Activated CD4-positive, alpha-beta T cell treated with anti-CD3 and anti-CD28 coated beads, Interleukin-2, amount 10 ng/mL, durations not matched to agents 7 days and 5 days (primary cell): ENCODE results near the gene ACBD6. TPM values are rescaled to one million over a fixed set of nuclear protein-coding genes. Genes with fewer than 3 reads are reported as not detected.

Experiments used
- CTCF ChIA-PET: fragments of 350-600 bp; sonication (Branson Sonifier 250); formaldehyde crosslinking; loops from one replicate; lab custom pipeline; 2021; ENCODE audit warnings: antibody characterized with exemption; lab: Charles Lee
- POLR2A ChIA-PET: fragments of 350-600 bp; sonication (Branson Sonifier 250); formaldehyde crosslinking; loops from one replicate; lab custom pipeline; 2021; ENCODE audit warnings: antibody characterized with exemption; lab: Charles Lee
- DNase-seq: peaks from one replicate; pipeline ENCODE4 v3.0.0-alpha.2; 2020
- H3K27ac Mint-ChIP-seq: one replicate; pipeline ENCODE4 v1.8.0; 2021; ENCODE audit warnings: mild to moderate bottlenecking, moderate library complexity, mixed read lengths
- H3K27me3 Mint-ChIP-seq: one replicate; pipeline ENCODE4 v1.8.0; 2021; ENCODE audit warnings: mixed read lengths
- H3K36me3 Mint-ChIP-seq: one replicate; pipeline ENCODE4 v1.8.0; 2021; ENCODE audit warnings: low read depth, mixed read lengths
- H3K4me1 Mint-ChIP-seq: one replicate; pipeline ENCODE4 v1.8.0; 2021; ENCODE audit warnings: mixed read lengths
- H3K4me3 Mint-ChIP-seq: one replicate; pipeline ENCODE4 v1.8.0; 2021; ENCODE audit warnings: mild to moderate bottlenecking, moderate library complexity, mixed read lengths
- H3K9me3 Mint-ChIP-seq: one replicate; pipeline ENCODE4 v1.8.0; 2021; ENCODE audit warnings: mixed read lengths
- total RNA-seq, 2 experiments: library from RNA; stranded (reverse); gene quantifications; one replicate each; pipeline ENCODE4 v1.2.3, GENCODE V29; 2021

The ACBD6 gene
- total RNA-seq, 2 experiments from 2014 or later: 39.9 to 40.8 TPM

- no peak for DNase-seq
Observed at GRCh38 chr1:180271272-180272255, 230.8 kb downstream of the ACBD6 start.

GRCh38 chr1:180270530-180271271 is 231.7 kb downstream of the ACBD6 start:
- ChIA-PET POLR2A (no interaction called here), CTCF (interaction anchor here (0.7 to 2.2 kb wide), 3 partner anchors 10 to 59 kb away, joined by 3 to 6 read pairs (median 3); no protein-coding TSS in a partner anchor)
- H3K4me3 Mint-ChIP-seq: no peak overlapping the region
- no peaks in the 10 kb centered on the region for H3K9me3 Mint-ChIP-seq
- H3K27ac Mint-ChIP-seq: no peak overlapping the region
- peaks cover 10% of the 10 kb centered on the region for H3K36me3 Mint-ChIP-seq
- H3K27me3 Mint-ChIP-seq: no peaks in the 10 kb centered on the region
- no peaks in the 10 kb centered on the region for H3K4me1 Mint-ChIP-seq
- no peak for DNase-seq

More at GRCh38 chr1:180271272-180272255, 230.8 kb downstream of the ACBD6 start:
- ChIA-PET POLR2A (no interaction called here), CTCF (interaction anchor here (1.1 to 2.2 kb wide), 3 partner anchors 11 to 60 kb away, joined by 3 to 6 read pairs (median 3); no protein-coding TSS in a partner anchor)
- H3K9me3 Mint-ChIP-seq: no peaks in the 10 kb centered on the region
- no peaks in the 10 kb centered on the region for H3K27me3 Mint-ChIP-seq
- no peaks in the 10 kb centered on the region for H3K4me1 Mint-ChIP-seq
- H3K36me3 Mint-ChIP-seq: peaks cover 13% of the 10 kb centered on the region
- no peak overlapping the region for H3K27ac Mint-ChIP-seq
- H3K4me3 Mint-ChIP-seq: no peak overlapping the region

- H3K27me3 Mint-ChIP-seq: no peaks in the 10 kb centered on the region
- no peaks in the 10 kb centered on the region for H3K4me1 Mint-ChIP-seq
- CTCF ChIA-PET: interaction anchor here (0.7 to 2.2 kb wide), 3 partner anchors 10 to 59 kb away, joined by 3 to 6 read pairs (median 3); no protein-coding TSS in a partner anchor
- no peak overlapping the region for H3K27ac Mint-ChIP-seq
- H3K36me3 Mint-ChIP-seq: peaks cover 7% of the 10 kb centered on the region
- POLR2A ChIA-PET: no interaction called here
- H3K4me3 Mint-ChIP-seq: no peak overlapping the region
- no peak for DNase-seq
- H3K9me3 Mint-ChIP-seq: no peaks in the 10 kb centered on the region
Observed at GRCh38 chr1:180269645-180270529, 232.5 kb downstream of the ACBD6 start.

- H3K36me3 Mint-ChIP-seq: peaks cover 2% of the 10 kb centered on the region
- ChIA-PET CTCF (no interaction called here), POLR2A (no interaction called here)
- no peaks in the 10 kb centered on the region for H3K4me1 Mint-ChIP-seq
- H3K4me3 Mint-ChIP-seq: no peak overlapping the region
- no peaks in the 10 kb centered on the region for H3K9me3 Mint-ChIP-seq
- no peaks in the 10 kb centered on the region for H3K27me3 Mint-ChIP-seq
- no peak for DNase-seq
- H3K27ac Mint-ChIP-seq: no peak overlapping the region
Observed at GRCh38 chr1:180268556-180269075, 233.8 kb downstream of the ACBD6 start.

- no peak for DNase-seq
- Mint-ChIP-seq H3K27me3 (no peaks in the 10 kb centered on the region), H3K36me3 (no peaks in the 10 kb centered on the region), H3K4me1 (no peaks in the 10 kb centered on the region), H3K4me3 (no peak overlapping the region), H3K9me3 (no peaks in the 10 kb centered on the region), H3K27ac (no peak overlapping the region)
- CTCF ChIA-PET: interaction anchor here (0.6 to 1.3 kb wide), 3 partner anchors 9 to 1141 kb away, joined by 3 read pairs; no protein-coding TSS in a partner anchor
- POLR2A ChIA-PET: no interaction called here
Observed at GRCh38 chr1:180267761-180268555, 234.4 kb downstream of the ACBD6 start.

- no peak overlapping the region for H3K4me3 Mint-ChIP-seq
- no peaks in the 10 kb centered on the region for H3K36me3 Mint-ChIP-seq
- no peaks in the 10 kb centered on the region for H3K9me3 Mint-ChIP-seq
- DNase-seq: no peak
- ChIA-PET POLR2A (no interaction called here), CTCF (interaction anchor here (1.1 to 1.3 kb wide), 2 partner anchors 10 to 14 kb away, joined by 3 read pairs; no protein-coding TSS in a partner anchor)
- no peak overlapping the region for H3K27ac Mint-ChIP-seq
- no peaks in the 10 kb centered on the region for H3K27me3 Mint-ChIP-seq
- no peaks in the 10 kb centered on the region for H3K4me1 Mint-ChIP-seq
Observed at GRCh38 chr1:180267211-180267561, 235.2 kb downstream of the ACBD6 start.

- no peak overlapping the region for H3K4me3 Mint-ChIP-seq
- H3K27me3 Mint-ChIP-seq: no peaks in the 10 kb centered on the region
- no peaks in the 10 kb centered on the region for H3K36me3 Mint-ChIP-seq
- no peak overlapping the region for H3K27ac Mint-ChIP-seq
- ChIA-PET POLR2A (no interaction called here), CTCF (interaction anchor here (1.1 to 1.3 kb wide), 2 partner anchors 11 to 13 kb away, joined by 3 read pairs; no protein-coding TSS in a partner anchor)
- H3K9me3 Mint-ChIP-seq: no peaks in the 10 kb centered on the region
- no peak for DNase-seq
- no peaks in the 10 kb centered on the region for H3K4me1 Mint-ChIP-seq
Observed at GRCh38 chr1:180266275-180267210, 235.8 kb downstream of the ACBD6 start.

GRCh38 chr1:180265871-180266270 is 236.5 kb downstream of the ACBD6 start:
- POLR2A ChIA-PET: no interaction called here
- Mint-ChIP-seq H3K27ac (no peak overlapping the region), H3K9me3 (no peaks in the 10 kb centered on the region), H3K4me1 (no peaks in the 10 kb centered on the region), H3K36me3 (no peaks in the 10 kb centered on the region), H3K27me3 (no peaks in the 10 kb centered on the region), H3K4me3 (no peak overlapping the region)
- DNase-seq: no peak
- CTCF ChIA-PET: no interaction called here

GRCh38 chr1:180265201-180265600 is 237.2 kb downstream of the ACBD6 start:
- H3K27ac Mint-ChIP-seq: no peak overlapping the region
- H3K27me3 Mint-ChIP-seq: no peaks in the 10 kb centered on the region
- POLR2A ChIA-PET: no interaction called here
- DNase-seq: no peak
- H3K4me1 Mint-ChIP-seq: no peaks in the 10 kb centered on the region
- no peak overlapping the region for H3K4me3 Mint-ChIP-seq
- H3K9me3 Mint-ChIP-seq: no peaks in the 10 kb centered on the region
- CTCF ChIA-PET: no interaction called here
- no peaks in the 10 kb centered on the region for H3K36me3 Mint-ChIP-seq

- H3K9me3 Mint-ChIP-seq: no peaks in the 10 kb centered on the region
- H3K36me3 Mint-ChIP-seq: no peaks in the 10 kb centered on the region
- no peaks in the 10 kb centered on the region for H3K4me1 Mint-ChIP-seq
- no peak overlapping the region for H3K27ac Mint-ChIP-seq
- H3K27me3 Mint-ChIP-seq: no peaks in the 10 kb centered on the region
- DNase-seq: no peak
- ChIA-PET CTCF (no interaction called here), POLR2A (no interaction called here)
- no peak overlapping the region for H3K4me3 Mint-ChIP-seq
Observed at GRCh38 chr1:180264595-180264994, 237.8 kb downstream of the ACBD6 start.
